GM19324 (cell line): ENCODE results near the gene PSMA3.

Experiments
- ATAC-seq: cut with Tn5 transposase; IDR thresholded peaks from one replicate; pipeline ENCODE4 v1.9.1; 2021; ENCODE audit warnings: mild to moderate bottlenecking, moderate library complexity; ENCODE audit not compliant: unreplicated experiment, low FRiP score

Gene PSMA3

DNA sequence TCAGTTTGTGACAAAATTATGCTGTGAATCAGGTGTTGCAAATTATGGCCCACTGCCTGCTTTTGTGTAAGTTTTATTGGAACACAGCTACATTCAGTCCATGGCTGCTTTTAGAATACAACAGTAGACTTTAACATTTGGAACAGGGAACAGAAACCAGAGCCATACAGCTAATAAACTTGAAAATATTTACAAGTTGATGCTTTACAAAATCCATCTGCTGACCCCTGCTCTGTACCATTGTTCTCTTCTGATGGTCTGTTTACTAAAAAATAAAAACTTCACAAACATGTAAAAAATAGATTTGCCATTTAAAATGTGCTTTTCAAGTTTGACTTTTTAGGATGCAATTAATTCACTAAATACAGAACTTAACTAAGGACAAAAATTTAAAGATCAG lies 20.8 kb downstream of the PSMA3 start:
- no peak for ATAC-seq

DNA sequence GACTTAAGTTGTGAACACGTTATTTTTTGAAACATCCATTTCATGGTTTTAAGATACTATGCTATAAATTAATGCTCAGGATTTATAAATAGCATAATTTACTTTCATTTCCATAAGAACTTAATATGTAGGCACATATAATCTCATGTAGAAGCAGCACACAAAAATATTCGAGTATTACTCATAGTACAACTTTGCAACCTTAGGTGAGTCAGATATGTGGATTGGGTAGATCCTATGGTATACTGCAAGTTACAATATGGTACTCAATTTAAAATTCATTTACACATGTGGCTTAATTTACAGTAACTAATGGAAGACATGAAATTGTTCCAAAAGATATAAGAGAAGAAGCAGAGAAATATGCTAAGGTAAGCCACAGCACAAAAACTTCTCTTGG lies 26.0 kb downstream of the PSMA3 start:
- no peak for ATAC-seq

DNA sequence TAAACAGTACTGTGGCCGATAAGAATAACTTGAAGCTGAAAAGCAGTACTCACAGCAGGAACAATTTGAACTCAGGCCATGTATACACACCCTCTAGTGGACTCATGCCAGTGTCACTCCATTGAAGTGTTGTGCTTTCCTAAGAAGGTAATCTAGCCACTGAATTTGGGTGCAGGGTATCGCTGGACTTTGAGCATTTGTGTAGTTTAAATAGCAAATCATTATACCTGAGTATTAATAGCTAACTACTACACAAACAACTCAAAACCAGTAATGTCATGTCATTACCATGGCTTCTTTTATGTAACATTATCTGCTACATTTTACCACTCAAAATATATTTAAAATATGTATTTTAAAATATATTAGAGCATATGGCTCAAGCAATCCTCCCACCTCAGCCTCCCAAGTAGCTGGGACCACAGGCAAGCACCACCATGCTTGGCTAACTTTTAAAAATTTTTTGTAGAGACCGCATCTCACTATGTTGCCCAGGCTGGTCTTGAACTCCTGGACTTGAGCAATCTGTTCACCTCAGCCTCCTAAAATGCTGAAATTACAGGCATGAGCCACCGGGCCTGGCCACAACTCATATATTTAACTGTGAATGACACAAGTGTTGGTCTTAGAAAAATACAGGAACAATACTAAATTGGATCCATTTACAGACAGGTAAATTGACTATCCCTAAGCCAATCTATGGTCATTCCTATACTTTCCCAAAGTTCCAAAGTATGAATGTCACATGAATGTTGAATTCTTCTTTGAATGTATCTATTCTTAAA lies 28.1 kb downstream of the PSMA3 start:
- no peak for ATAC-seq

DNA sequence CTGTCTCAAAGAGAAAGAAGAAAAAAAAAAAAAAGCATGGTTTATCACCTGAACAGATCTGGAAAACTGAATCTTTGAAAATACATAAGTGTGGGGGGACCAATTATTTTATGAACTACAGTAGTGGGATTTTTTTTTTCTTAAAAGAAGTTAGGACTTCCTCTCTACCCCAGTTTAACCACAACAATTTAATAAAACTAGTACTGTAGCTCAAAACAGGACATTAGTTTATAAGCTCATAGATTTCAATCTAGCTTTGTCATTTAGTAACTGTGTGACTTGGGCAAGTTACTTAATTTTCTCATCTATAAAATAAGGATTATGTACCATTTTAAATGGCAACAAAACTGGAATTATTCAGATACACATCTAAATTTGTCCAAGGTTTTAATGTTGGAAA lies 30.2 kb downstream of the PSMA3 start:
- ATAC-seq, result no peak

DNA sequence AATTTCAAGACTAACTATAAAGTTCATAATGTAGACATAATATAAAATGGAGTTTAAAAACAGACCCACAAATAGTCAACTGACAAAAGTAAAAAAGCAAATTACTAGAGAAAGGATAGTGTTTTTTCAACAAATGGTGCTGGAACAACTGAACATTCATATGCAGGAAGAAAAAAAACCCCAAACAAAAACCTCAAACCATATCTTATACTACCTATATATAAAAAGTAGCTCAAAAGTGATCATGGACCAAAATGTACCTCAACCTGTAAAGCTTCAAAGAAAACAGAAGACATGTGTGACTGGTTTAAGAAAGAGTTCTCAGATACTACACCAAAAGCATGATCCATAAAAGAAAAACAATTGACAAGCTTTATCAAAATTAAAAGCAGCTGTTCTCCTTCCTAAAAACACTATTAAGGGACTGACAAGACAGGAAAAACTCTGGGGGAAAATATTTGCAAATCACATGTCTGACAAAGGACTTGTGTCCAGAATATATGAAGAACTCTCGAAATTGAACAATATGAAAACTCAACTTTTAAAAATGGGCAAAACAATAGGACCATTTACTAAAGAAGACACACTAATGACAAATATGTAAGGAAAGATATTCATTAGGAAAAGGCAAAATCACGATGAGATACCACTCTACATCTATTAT lies 31.0 kb downstream of the PSMA3 start:
- ATAC-seq, result no peak

DNA sequence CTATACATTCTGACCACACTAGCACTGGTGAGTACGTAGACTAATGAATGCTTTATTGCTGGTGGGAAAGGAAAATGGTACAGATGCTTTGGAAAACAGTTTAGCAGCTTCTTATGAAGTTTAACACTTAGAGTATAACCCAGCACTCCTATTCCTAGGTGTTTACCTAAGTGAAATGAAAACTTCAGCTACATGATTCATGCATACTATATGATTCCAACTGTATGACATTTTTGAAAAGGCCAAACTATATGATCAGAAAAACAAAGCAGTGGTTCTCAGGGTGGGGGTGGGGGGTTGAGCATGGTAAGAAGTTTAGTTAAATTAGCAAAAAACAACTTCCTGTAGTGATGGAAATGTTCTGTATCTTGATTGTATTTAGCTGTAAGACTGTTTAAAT lies 31.6 kb downstream of the PSMA3 start:
- ATAC-seq, result no peak

DNA sequence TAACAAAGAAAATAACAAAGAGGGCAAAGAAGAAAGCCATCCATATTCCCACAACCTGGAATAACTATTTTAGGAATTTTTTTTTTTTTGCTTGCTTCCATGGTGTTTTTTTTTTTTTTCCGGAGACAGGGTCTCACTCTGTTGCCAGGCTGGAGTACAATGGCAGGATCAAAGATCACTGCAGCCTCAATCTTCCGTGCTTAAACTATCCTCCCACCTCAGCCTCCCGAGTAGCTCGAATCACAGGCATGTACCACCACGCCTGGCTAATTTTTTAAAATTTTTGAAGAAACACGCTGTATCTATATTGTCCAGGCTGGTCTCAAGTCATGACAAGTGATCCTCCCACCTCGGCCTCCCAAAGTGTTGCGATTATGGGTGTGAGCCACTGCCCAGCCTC lies 33.5 kb downstream of the PSMA3 start:
- ATAC-seq, result no peak

DNA sequence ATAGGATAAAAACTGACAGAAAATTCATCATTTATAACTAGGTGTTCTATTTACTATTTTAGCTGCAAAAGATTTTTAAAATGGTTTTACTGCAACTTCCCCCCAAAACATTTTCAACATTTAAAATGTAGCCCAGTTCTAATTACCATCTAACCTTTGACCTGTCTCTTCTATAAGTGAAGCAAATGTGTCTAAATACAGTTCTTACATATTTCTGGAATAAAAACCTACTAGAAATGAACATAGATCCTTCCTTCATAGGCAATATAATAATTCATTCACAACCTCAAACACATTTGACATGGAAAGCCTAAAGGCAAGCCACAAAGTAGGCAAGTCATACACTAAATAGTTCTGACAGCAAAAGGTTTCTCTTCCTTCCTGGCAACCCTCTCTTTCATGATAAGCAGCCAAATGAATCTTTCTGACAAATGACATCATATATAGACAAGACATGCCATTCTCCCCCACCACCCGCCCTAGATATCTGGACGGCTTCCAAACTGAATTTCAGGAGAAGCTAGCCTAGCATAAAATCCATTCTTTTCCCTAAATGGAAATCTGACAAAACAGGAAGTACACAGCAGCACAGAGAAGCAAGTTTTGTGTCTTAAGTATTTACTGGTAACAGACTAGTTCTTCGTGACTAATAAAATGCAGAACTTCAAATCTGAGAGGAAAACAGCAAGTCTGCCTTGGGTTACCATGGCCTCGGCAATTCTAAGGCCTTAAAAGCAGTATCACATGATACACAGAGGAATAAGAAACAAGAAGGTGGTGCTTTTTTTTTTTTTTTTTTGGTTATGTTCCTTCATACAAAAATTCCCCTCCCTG lies 36.5 kb downstream of the PSMA3 start:
- ATAC-seq, result no peak

DNA sequence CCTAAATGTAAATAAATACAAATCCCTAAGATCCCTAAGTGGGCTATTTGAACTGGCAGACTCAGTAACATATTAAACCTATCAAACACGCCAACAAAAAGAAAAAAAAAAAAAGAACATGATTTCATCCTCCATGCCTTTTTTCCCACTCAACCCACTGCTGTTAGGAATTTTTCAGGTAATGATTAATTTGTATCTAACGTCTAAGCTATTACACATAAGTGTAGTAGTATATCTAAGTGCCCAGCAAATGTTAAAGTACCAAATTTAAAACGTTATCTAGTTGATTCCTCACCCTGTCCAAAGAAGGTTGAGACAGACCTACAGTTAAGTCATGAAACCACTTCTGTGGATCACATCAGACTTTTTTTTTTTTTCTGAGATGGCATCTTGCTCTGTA lies 37.3 kb downstream of the PSMA3 start:
- no peak for ATAC-seq

DNA sequence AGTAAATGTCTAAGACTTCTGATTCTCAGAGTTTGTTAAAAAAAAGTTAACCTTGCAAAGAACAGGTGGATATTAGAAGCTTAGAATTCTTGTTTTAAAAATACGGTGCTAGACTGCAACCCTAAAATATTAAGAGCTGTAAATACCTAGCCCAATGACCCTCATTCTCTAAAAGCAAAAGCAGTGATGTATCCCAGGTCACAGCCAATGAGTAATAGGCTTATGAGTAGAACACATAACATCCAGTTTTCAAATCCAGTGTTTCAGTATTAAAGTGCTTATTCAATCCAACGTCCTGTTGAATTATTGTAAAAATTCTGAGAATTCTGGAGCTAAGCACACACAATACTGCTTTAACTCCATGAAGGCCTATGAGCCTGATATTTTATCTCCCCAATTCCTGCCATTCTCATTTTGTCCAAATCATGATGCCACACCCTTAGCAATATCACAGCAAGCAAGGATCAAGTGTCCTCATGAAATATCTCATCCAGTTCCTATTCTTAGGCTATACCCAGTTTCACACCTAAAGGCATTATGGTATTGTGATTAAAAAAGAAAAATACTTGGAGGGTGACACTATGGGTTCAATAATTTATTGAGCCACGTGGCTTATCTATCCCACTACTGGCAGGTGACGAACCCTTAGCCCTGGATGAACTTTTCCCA lies 38.4 kb downstream of the PSMA3 start:
- no peak for ATAC-seq

DNA sequence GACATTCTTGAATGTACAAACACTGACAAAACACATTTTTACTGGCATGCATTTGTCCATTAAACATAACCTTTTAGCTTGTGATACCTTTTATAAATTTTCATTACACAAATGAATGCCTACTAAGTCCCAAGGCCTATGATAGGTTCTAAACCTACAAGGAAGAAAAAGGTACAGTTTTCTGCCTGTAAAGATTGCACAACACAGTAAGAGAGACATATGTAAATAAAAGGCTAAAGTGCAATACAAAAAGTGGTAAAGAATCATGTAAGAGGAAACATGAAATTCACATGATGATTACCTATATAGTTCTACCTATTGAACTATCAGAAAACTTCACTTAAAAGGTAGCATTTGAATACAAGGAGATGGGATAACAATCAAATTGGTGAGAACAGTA lies 39.1 kb downstream of the PSMA3 start:
- no peak for ATAC-seq

DNA sequence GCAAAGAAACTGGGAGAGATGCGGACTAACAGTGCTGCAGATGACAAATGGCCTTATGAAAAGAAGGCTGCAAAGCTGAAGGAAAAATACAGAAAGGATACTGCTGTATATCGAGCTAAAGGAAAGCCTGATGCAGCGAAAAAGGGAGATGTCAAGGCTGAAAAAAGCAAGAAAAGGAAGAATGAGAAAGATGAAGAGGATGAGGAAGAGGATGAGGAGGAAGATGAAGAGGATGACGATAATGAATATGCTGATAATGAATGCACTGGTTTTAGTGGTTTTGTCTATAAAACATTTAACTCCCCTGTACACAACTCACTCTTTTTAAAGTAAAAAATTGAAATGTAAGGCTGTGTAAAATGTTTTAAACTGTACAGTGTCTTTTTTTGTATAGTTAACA lies 40.5 kb downstream of the PSMA3 start:
- no peak for ATAC-seq

DNA sequence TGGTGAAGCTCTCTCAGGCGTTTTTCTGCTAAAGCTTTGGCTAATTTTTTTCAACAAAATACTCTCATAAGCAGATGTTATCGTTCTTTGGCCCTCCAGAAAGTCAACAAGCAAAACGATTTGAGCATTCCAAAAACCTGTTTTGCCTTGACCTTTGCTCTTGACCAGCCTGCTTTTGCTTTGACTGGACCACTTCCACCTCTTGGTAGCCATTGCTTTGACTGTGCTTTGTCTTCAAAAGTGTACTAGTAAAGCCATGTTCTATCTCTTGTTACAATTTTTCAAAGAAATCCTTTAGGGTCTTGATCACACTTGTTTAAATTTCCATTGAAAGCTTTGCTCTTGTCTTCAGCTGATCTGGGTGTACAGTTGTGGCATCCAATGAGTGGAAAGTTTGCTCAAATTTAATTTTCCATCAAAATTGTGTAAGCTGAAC lies 43.0 kb downstream of the PSMA3 start:
- no peak for ATAC-seq

DNA sequence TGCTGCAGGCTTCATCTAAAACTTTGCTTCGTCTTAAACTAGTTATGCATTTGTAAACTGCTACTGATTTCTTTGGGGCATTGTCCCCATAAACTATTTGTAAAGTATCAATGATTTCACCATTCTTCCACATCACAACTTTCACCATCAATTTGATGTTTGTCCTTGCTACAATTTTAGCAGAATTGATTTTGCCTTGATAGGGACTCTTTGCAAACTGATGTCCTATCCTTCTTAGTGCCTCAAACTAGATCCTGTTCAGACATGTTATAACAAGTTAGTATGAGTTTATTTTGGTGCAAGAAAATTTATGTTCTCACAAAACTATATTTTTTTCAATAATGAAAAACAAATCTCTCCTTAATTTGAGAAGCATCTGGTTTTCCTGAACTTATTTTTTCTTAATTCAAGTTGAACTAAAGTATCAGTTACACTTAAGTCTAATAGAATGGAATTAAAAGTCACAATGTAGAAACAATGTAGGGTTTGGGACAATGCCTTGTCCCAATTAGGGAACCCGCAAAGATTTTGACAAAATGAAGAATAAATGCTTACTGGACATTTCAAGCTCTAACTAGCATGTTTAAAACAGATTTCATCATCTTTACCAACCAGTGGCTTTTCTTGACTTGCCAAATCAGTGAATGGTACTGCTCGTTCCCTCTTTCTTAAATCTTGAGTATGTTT lies 43.6 kb downstream of the PSMA3 start:
- no peak for ATAC-seq

DNA sequence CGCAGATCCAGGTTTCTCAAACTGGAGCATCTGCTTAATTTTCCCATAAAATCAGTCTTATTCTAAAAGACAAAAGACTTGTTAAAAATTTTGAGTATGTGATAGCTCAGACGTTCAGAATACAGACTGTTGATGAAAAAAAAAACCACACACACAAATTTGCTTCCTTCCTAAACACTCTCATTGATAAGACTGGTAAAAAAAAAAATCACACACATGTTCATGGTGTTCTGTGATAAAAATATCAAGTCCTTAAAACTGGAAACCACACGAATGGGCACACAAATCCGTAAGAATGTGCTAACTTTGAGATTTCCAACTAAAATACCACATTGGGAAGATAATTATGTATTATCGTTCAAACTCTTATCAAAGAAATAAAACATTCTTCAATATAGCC lies 47.0 kb downstream of the PSMA3 start:
- ATAC-seq, result no peak

DNA sequence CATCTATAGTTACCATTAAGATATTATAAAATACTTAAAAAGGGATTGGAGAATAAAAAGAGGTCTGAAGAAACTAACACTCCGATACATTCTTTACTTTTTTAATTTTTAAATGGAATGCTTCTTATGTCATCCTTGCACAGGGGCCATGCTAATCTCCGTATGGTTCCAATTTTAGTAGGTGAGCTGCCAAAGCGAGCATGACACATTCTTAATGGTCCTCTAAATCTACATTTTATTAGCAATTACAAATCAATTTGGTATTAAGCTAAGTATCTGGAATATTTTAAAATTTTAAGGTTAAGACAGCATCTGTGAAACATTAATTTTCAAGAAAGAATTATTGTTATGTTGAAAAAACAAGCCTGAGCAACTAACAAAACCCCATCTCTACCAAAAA lies 47.5 kb downstream of the PSMA3 start:
- ATAC-seq, result no peak

DNA sequence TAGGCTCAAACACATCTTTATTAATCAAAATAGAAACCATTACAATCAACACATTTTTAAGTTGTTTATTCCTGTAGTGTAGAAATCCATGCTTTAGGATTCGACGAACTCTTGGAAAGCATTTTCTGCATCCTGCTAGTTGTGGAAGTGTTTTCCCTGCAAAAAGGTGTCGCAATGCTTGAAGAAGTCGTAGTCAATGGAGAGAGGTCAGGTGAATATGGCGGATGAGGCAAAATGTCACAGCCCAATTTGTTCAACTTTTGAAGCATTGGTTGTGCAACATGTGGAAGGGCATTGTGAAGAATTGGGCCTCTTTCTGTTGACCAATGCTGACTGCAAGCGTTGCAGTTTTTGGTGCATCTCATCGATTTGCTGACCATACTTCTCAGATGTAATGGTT lies 49.6 kb downstream of the PSMA3 start:
- ATAC-seq, result no peak

DNA sequence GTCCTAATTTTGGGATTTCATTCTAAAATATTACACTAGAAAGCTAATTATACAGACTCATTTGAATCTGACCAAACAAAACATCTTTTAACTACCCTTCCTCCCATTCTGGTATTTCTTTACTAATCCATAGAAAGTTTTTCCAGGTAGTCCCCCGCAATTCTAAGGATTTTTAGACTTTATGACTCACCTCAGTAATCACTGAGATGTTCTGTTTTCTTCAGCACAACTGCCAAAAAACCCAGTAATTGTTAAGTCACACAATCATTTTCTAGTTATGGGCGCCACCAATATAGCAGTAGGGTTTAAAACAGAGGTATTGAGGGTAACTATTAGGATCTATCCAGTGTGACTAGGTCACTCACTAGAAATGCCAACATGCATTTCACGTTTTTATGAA lies 52.1 kb downstream of the PSMA3 start:
- ATAC-seq, result no peak

DNA sequence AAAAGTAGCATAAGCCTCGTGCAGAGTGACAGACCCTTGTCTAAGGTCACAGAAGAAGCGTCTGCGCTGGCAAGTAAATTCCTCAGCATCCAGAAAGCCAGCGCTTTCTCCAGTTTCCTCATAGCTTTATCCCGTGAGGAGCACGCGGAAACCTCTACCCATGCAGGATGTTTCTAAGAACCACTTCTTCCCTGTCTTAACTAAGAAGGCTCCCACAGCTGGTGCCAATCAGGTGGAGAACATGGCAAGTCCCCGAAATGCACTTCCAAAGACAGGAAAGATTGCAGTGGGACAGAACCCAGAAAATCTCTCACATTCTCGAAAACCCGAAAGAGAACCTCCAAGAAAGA lies 52.7 kb downstream of the PSMA3 start:
- ATAC-seq, result no peak

DNA sequence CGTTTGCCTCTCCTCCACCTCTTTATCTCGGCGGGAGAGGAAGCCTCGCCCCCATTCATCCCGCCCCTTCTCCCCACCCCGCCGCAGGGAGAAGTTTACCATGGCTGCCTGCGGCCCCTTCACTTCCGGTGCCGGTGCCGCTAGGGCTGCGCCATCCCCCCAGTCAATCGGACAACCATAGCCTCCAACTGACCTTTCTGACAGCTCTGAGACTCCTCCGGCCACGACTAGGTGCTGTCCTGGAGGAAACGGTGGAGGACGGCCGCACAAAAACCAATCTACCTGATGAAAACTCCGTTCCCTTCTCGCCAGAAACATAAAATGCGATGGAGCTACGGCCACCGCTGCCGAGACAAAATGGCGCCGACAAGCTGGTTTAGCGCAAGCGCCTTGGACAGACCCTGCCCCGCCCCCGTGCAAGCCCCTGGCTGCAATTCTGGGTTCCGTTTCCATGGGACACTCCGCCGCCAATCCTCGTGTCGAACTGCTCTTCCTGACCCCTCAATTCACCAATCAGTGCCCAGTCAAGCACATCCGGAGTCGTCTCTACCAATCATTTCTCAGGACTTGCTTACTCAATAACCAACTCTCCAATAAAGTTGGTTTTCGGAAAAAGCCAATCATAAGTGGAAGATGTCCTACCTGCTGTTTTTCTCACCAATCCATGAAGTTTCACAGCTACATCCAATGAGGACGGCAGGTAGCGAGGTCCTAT lies 53.3 kb downstream of the PSMA3 start:
- ATAC-seq, result peak; percentile 88
